ENCODE measurements around the gene ABCC5.

Gene ABCC5

GRCh38 chr3:183944775-183945174 lies 72.9 kb downstream of the ABCC5 start:
- DNase-seq (ENCODE audit: low spot score) = no peak
- no peak for TF ChIP-seq CTCF (IDR thresholded peaks at IDR 0.05; ENCODE audit: extremely low read depth, insufficient read depth, missing control alignments)
- in situ Hi-C loops (cut with MboI; ENCODE audit: low pct_unique_long_range_greater_than_20kb, low sequenced_read_pairs, unreplicated experiment) = no loop called here

- in situ Hi-C loops (cut with MboI; ENCODE audit: low pct_unique_long_range_greater_than_20kb, low sequenced_read_pairs, unreplicated experiment) = no loop called here
- no peak for TF ChIP-seq CTCF (IDR thresholded peaks at IDR 0.05; ENCODE audit: extremely low read depth, insufficient read depth, missing control alignments)
These were observed 73.9 kb downstream of the ABCC5 start for GRCh38 chr3:183943739-183944138.

GRCh38 chr3:183941216-183941615 lies 76.5 kb downstream of the ABCC5 start:
- no peak for TF ChIP-seq CTCF (IDR thresholded peaks at IDR 0.05; ENCODE audit: extremely low read depth, insufficient read depth, missing control alignments)
- in situ Hi-C loops (cut with MboI; ENCODE audit: low pct_unique_long_range_greater_than_20kb, low sequenced_read_pairs, unreplicated experiment) = no loop called here
- no peak for DNase-seq (ENCODE audit: low spot score)

More at GRCh38 chr3:183943739-183944138, 73.9 kb downstream of the ABCC5 start:
- DNase-seq (ENCODE audit: low spot score) = no peak

GRCh38 chr3:183937601-183938286 lies 79.9 kb downstream of the ABCC5 start:
- in situ Hi-C loops (cut with MboI; ENCODE audit: low pct_unique_long_range_greater_than_20kb, low sequenced_read_pairs, unreplicated experiment) = no loop called here
- DNase-seq (ENCODE audit: low spot score) = no peak

GRCh38 chr3:183933160-183933559 lies 84.5 kb downstream of the ABCC5 start:
- no peak for TF ChIP-seq CTCF (IDR thresholded peaks at IDR 0.05; ENCODE audit: extremely low read depth, insufficient read depth, missing control alignments)
- in situ Hi-C loops (cut with MboI; ENCODE audit: low pct_unique_long_range_greater_than_20kb, low sequenced_read_pairs, unreplicated experiment) = no loop called here
- no peak for DNase-seq (ENCODE audit: low spot score)

More at GRCh38 chr3:183937601-183938286, 79.9 kb downstream of the ABCC5 start:
- no peak for TF ChIP-seq CTCF (IDR thresholded peaks at IDR 0.05; ENCODE audit: extremely low read depth, insufficient read depth, missing control alignments)

GRCh38 chr3:183931881-183932280 lies 85.8 kb downstream of the ABCC5 start:
- DNase-seq (ENCODE audit: low spot score) = no peak
- in situ Hi-C loops (cut with MboI; ENCODE audit: low pct_unique_long_range_greater_than_20kb, low sequenced_read_pairs, unreplicated experiment) = no loop called here
- TF ChIP-seq CTCF (IDR thresholded peaks at IDR 0.05; ENCODE audit: extremely low read depth, insufficient read depth, missing control alignments) = no peak
